Measurements from ENCODE around the gene USP24.
A peak's percentile ranks its signal among the peaks of the same experiment; 100 is the strongest.

The USP24 gene

GRCh38 chr1:55155522-55155921 is 59.6 kb downstream of the USP24 start:
- no peak for DNase-seq

GRCh38 chr1:55154616-55155015 is 60.5 kb downstream of the USP24 start:
- DNase-seq: no peak

GRCh38 chr1:55153031-55153430 is 62.1 kb downstream of the USP24 start:
- DNase-seq: no peak

GRCh38 chr1:55150880-55151588 is 64.1 kb downstream of the USP24 start:
- DNase-seq: peak; percentile 18

GRCh38 chr1:55148676-55149075 is 66.5 kb downstream of the USP24 start:
- no peak for DNase-seq

- no peak for DNase-seq
Measured at GRCh38 chr1:55147524-55147923, 67.6 kb downstream of the USP24 start.

GRCh38 chr1:55146781-55147180 is 68.4 kb downstream of the USP24 start:
- no peak for DNase-seq

- DNase-seq: no peak
Measured at GRCh38 chr1:55144886-55145285, 70.3 kb downstream of the USP24 start.

GRCh38 chr1:55143684-55144083 is 71.5 kb downstream of the USP24 start:
- no peak for DNase-seq

GRCh38 chr1:55141295-55141893 is 73.8 kb downstream of the USP24 start:
- no peak for DNase-seq

GRCh38 chr1:55140546-55140983 is 74.6 kb downstream of the USP24 start:
- peak; percentile 42 for DNase-seq

- DNase-seq: no peak
Measured at GRCh38 chr1:55140137-55140536, 75.0 kb downstream of the USP24 start.

- no peak for DNase-seq
Measured at GRCh38 chr1:55138823-55139222, 76.3 kb downstream of the USP24 start.

GRCh38 chr1:55134152-55134808 is 80.9 kb downstream of the USP24 start:
- no peak for DNase-seq

- DNase-seq: no peak
Measured at GRCh38 chr1:55131801-55132200, 83.4 kb downstream of the USP24 start.

GRCh38 chr1:55131218-55131617 is 83.9 kb downstream of the USP24 start:
- DNase-seq: no peak

- no peak for DNase-seq
Measured at GRCh38 chr1:55129194-55129728, 85.9 kb downstream of the USP24 start.

GRCh38 chr1:55128418-55128995 is 86.7 kb downstream of the USP24 start:
- DNase-seq: no peak

GRCh38 chr1:55127827-55128343 is 87.3 kb downstream of the USP24 start:
- no peak for DNase-seq

GRCh38 chr1:55124470-55124869 is 90.7 kb downstream of the USP24 start:
- DNase-seq: no peak

- no peak for DNase-seq
Measured at GRCh38 chr1:55120538-55120937, 94.6 kb downstream of the USP24 start.

- DNase-seq: no peak
Measured at GRCh38 chr1:55118651-55119329, 96.4 kb downstream of the USP24 start.

GRCh38 chr1:55117941-55118340 is 97.2 kb downstream of the USP24 start:
- no peak for DNase-seq

All from KG1 (cell line).